GM12878 (cell line): ENCODE measurements around the gene STARD5. TPM values are rescaled to one million over a fixed set of nuclear protein-coding genes. Genes with fewer than 3 reads are reported as not detected.
A peak's percentile ranks its signal among the peaks of the same experiment; 100 is the strongest.

Experiments
- ATAC-seq: fragments of 200-7000 bp; cut with Tn5 transposase; 3 replicates; pipeline ENCODE4 v1.9.1; 2020; ENCODE audit warnings: mild to moderate bottlenecking, moderate library complexity
- BruUV-seq: library from RNA; stranded (reverse); fragments of 400-500 nt; replicated peaks from 2 replicates; lab custom pipeline; 2021; lab: Mats Ljungman, UMichigan
- CTCF ChIA-PET: fragments of 300-600 bp; sonication (Branson Sonifier 250); formaldehyde crosslinking; extraction: SDS; loops from one replicate; lab custom pipeline; 2021; ENCODE audit warnings: inconsistent platforms; lab: Yijun Ruan, JAX
- POLR2A ChIA-PET: fragments of 350-600 bp; formaldehyde crosslinking; extraction: SDS; loops from one replicate; lab custom pipeline; 2021; ENCODE audit warnings: inconsistent platforms; lab: Charles Lee
- RAD21 ChIA-PET: fragments of 300-600 bp; sonication (Branson Sonifier 250); formaldehyde crosslinking; loops from one replicate; lab custom pipeline; 2023; ENCODE audit warnings: antibody characterized with exemption; ENCODE audit not compliant: unreplicated experiment; lab: Charles Lee
- SMC1A ChIA-PET: fragments of 300-600 bp; sonication (Branson Sonifier 250); formaldehyde crosslinking; loops from one replicate; lab custom pipeline; 2023; ENCODE audit not compliant: unreplicated experiment, uncharacterized antibody; lab: Charles Lee
- DNase-seq: peaks from one replicate; pipeline ENCODE4 v3.0.0-alpha.2; 2011; ENCODE audit warnings: low read depth, low spot score
- FAIRE-seq: peaks from 3 replicates; lab custom pipeline; 2011; peaks lifted over from hg19 to GRCh38; lab: Jason Lieb, UNC
- H2AFZ ChIP-seq: 2 replicates; pipeline ENCODE4 v1.6.0; 2011; ENCODE audit warnings: low read depth, low read length, control low read depth; ENCODE audit not compliant: control insufficient read depth
- H3K27ac ChIP-seq: 2 replicates; pipeline ENCODE4 v1.5.1; 2011; ENCODE audit warnings: control low read depth; ENCODE audit not compliant: control insufficient read depth, insufficient read depth
- H3K27me3 ChIP-seq, 2 experiments: replicated peaks in 1 of 2; 2 replicates each; pipeline versions ENCODE4 v1.6.0 to v1.6.1; 2011; ENCODE audit warnings: low read length in 1 of 2; ENCODE audit not compliant: control insufficient read depth in 2 of 2, insufficient read depth in 2 of 2
- H3K36me3 ChIP-seq, 2 experiments: 2 replicates each; pipeline ENCODE4 v1.5.1; 2011; ENCODE audit warnings: low read length in 1 of 2; ENCODE audit not compliant: control insufficient read depth in 2 of 2, insufficient read depth in 2 of 2
- H3K4me1 ChIP-seq: 2 replicates; pipeline ENCODE4 v1.6.1; 2011; ENCODE audit warnings: mild to moderate bottlenecking, low read length, moderate library complexity, mixed read lengths; ENCODE audit not compliant: control insufficient read depth, insufficient read depth
- H3K4me2 ChIP-seq: 2 replicates; pipeline ENCODE4 v1.6.0; 2011; ENCODE audit warnings: control low read depth; ENCODE audit not compliant: control insufficient read depth, insufficient read depth
- H3K4me3 ChIP-seq: fragments of 200-600 bp; sonication (generic); 2 replicates; pipeline ENCODE4 v1.5.1; 2016
- H3K79me2 ChIP-seq: 2 replicates; pipeline ENCODE4 v1.6.0; 2011; ENCODE audit warnings: low read length; ENCODE audit not compliant: control insufficient read depth, insufficient read depth
- H3K9ac ChIP-seq: 2 replicates; pipeline ENCODE4 v1.8.0; 2011; ENCODE audit warnings: low read length, control low read depth, mixed read lengths; ENCODE audit not compliant: control insufficient read depth, insufficient read depth
- H3K9me3 ChIP-seq: replicated peaks from 3 replicates; pipeline ENCODE4 v1.5.1; 2011; ENCODE audit warnings: mild to moderate bottlenecking, low read length; ENCODE audit not compliant: control insufficient read depth, insufficient read depth
- H4K20me1 ChIP-seq: 2 replicates; pipeline ENCODE4 v1.6.0; 2011; ENCODE audit not compliant: control insufficient read depth, insufficient read depth
- IRF4 ChIP-seq: IDR thresholded peaks from 2 replicates; pipeline ENCODE4 v1.6.1; 2011; ENCODE audit warnings: low read depth, low read length
- KLF5 ChIP-seq: fragments of 450-650 bp; IDR thresholded peaks from 2 replicates; pipeline ENCODE4 v1.6.1; 2014; ENCODE audit warnings: mild to moderate bottlenecking; ENCODE audit not compliant: partially characterized antibody
- MYC ChIP-seq: IDR thresholded peaks from 2 replicates; pipeline ENCODE4 v1.6.1; 2011; ENCODE audit warnings: mild to moderate bottlenecking, low read length, moderate library complexity, inconsistent platforms; ENCODE audit not compliant: insufficient read depth, insufficient replicate concordance, insufficient read length, severe bottlenecking
- POLR2AphosphoS2 ChIP-seq: IDR thresholded peaks from 2 replicates; pipeline ENCODE4 v1.6.1; 2011; ENCODE audit warnings: low read depth, mild to moderate bottlenecking, low read length, improper control_type of control experiment, moderate library complexity
- POU2F2 ChIP-seq: IDR thresholded peaks from 3 replicates; pipeline ENCODE4 v1.6.1; 2011; ENCODE audit warnings: low read depth, mild to moderate bottlenecking, low read length, borderline replicate concordance
- TAF1 ChIP-seq: IDR thresholded peaks from 2 replicates; pipeline ENCODE4 v1.6.1; 2011; ENCODE audit warnings: mild to moderate bottlenecking, low read depth, low read length, borderline replicate concordance
- TCF12 ChIP-seq: IDR thresholded peaks from 2 replicates; pipeline ENCODE4 v1.6.1; 2011; ENCODE audit warnings: low read depth, mild to moderate bottlenecking, low read length
- ZNF207 ChIP-seq: fragments of 450-650 bp; IDR thresholded peaks from 2 replicates; pipeline ENCODE4 v1.6.1; 2014; ENCODE audit warnings: antibody characterized with exemption, mild to moderate bottlenecking, borderline replicate concordance
- WGBS: methylation state at CpG from one replicate; pipeline ENCODE4 v1.1.6; 2016; ENCODE audit warnings: low lambda C conversion rate; ENCODE audit not compliant: insufficient replicate concordance, insufficient coverage; ENCODE audit errors: missing lambda C conversion rate; 5-methylcytosine and 5-hydroxymethylcytosine counted together
- in situ Hi-C: fragments of 300-500 bp; cut with MboI; formaldehyde crosslinking; loops from 9 replicates; pipeline ENCODE4 v1.14.3; 2018; ENCODE audit warnings: mixed read lengths
- intact Hi-C: fragments of 100-400 bp; cut with micrococcal nuclease; formaldehyde crosslinking; loops from one replicate; pipeline ENCODE4 v1.14.2; 2022; ENCODE audit not compliant: unreplicated experiment
- polyA plus RNA-seq, 11 experiments: library from polyadenylated mRNA; depleted of rRNA in 4 of 11; unstranded in 6 of 11; stranded (reverse) in 5 of 11; fragments of >200 nt; fragmentation: Nextera tagmentation in 4 of 11; fragmentation: Illumina TruSeq in 1 of 11; extraction: Ambion mirVana in 4 of 11; extraction: Trizol in 1 of 11; gene quantifications; 1 replicate in 1 of 11; 2 replicates in 10 of 11; pipeline versions ENCODE4 v1.2.1 to v1.2.3, GENCODE V29; 2011 to 2016; ENCODE audit warnings: inconsistent platforms in 2 of 11, missing spikeins in 2 of 11, low read depth in 1 of 11
- total RNA-seq, 4 experiments: library from RNA; depleted of rRNA in 3 of 4; stranded (reverse); fragments of >200 nt in 3 of 4; fragmentation: Illumina TruSeq in 1 of 4; extraction: Trizol in 1 of 4; gene quantifications; 2 replicates each; pipeline versions ENCODE4 v1.2.1 to v1.2.3, GENCODE V29; 2013 to 2021
- TF ChIP-seq, protein P1 (sequence below): IDR thresholded peaks from 2 replicates; pipeline ENCODE4 v1.6.1; 2011; ENCODE audit warnings: low read depth, low read length, improper control_type of control experiment, borderline replicate concordance
- TF ChIP-seq, protein P2 (sequence below): IDR thresholded peaks from 2 replicates; pipeline ENCODE4 v1.6.1; 2011; ENCODE audit warnings: borderline replicate concordance, low read depth, mild to moderate bottlenecking, moderate library complexity, mixed read lengths, low read length; ENCODE audit not compliant: insufficient read depth; ENCODE audit errors: extremely low read length
- TF ChIP-seq, protein P3 (sequence below): fragments of 450-650 bp; IDR thresholded peaks from 2 replicates; pipeline ENCODE4 v1.6.1; 2016; ENCODE audit warnings: mild to moderate bottlenecking
- TF ChIP-seq, protein P4 (sequence below): fragments of 450-650 bp; IDR thresholded peaks from 2 replicates; pipeline ENCODE4 v1.6.1; 2017; ENCODE audit warnings: mild to moderate bottlenecking, moderate library complexity

The STARD5 gene
- total and polyA plus RNA-seq, 10 of the 15 experiments (the other 5 are each of a cell fraction or from before 2014, with no cell fraction given) = 2.3 to 9.4 (median 4.7) TPM

DNA sequence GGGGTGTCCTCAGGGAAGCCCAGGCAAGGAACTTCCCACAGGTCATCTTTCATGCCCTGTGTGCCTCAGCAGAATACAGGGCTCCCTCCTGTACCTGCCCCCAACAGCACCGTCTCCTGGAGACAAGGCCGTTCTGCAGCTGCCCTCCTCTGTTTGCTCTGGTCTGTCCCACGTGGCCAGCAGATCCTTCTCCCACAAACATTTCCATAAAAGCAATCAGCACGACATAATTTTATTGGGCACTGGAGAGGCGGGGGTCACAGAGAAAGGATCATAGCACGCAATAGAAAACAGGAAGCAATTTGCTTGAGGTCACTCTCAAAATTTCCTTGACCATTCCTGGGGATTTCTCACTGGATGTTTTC, 29.4 kb downstream of the STARD5 start:
- 19% methylated on average over 6 of the region's 6 CpGs for WGBS
- H3K27ac ChIP-seq = peak overlapping the region; percentile 99
- H3K36me3 ChIP-seq = no peaks in the 10 kb centered on the region
- ATAC-seq = peak; percentile 34
- peaks cover 59% of the 10 kb centered on the region for H3K79me2 ChIP-seq
- H3K9me3 ChIP-seq = no peaks in the 10 kb centered on the region
- intact Hi-C loops = loop anchor here (1.0 to 10.0 kb wide), 3 partner anchors 19 to 750 kb away; partner anchors contain the start of gene MEX3B
- ChIA-PET SMC1A (interaction anchor here (0.7 to 9.6 kb wide), 8 partner anchors 8 to 30 kb away, joined by 3 to 109 read pairs (median 18); no protein-coding TSS in a partner anchor), CTCF (interaction anchor here (0.6 to 6.6 kb wide), 12 partner anchors 8 to 665 kb away, joined by 3 to 66 read pairs (median 6); partner anchors contain the start of gene STARD5), POLR2A (interaction anchor here (1.7 to 5.3 kb wide), 5 partner anchors 8 to 29 kb away, joined by 3 to 103 read pairs (median 20); partner anchors contain the start of gene STARD5), RAD21 (interaction anchor here (1.2 to 8.4 kb wide), 7 partner anchors 9 to 29 kb away, joined by 3 to 83 read pairs (median 12); partner anchors contain the start of gene STARD5)
- no peaks in the 10 kb centered on the region for H4K20me1 ChIP-seq
- no TSS peak for BruUV-seq
- peak overlapping the region; percentile 92 for H3K9ac ChIP-seq
- DNase-seq = no peak
- in situ Hi-C loops = loop anchor here (10.0 to 25.0 kb wide), 5 partner anchors 300 to 1918 kb away; partner anchors contain the start of genes HDGFL3 and RPS17
- H3K4me1 ChIP-seq = peaks cover 64% of the 10 kb centered on the region
- H3K4me3 ChIP-seq = peak overlapping the region; percentile 60; the same call in 1 of the 2 replicates
- H3K4me2 ChIP-seq = peak overlapping the region; percentile 100
- FAIRE-seq = no peak
- no peaks in the 10 kb centered on the region for H3K27me3 ChIP-seq
- H2AFZ ChIP-seq = no peak overlapping the region; the same call in 1 of the 2 replicates
- TF ChIP-seq, protein P1, sequence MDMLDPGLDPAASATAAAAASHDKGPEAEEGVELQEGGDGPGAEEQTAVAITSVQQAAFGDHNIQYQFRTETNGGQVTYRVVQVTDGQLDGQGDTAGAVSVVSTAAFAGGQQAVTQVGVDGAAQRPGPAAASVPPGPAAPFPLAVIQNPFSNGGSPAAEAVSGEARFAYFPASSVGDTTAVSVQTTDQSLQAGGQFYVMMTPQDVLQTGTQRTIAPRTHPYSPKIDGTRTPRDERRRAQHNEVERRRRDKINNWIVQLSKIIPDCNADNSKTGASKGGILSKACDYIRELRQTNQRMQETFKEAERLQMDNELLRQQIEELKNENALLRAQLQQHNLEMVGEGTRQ = peak; percentile 36; the same call in 1 of the 2 replicates
- TF ChIP-seq, protein P2, sequence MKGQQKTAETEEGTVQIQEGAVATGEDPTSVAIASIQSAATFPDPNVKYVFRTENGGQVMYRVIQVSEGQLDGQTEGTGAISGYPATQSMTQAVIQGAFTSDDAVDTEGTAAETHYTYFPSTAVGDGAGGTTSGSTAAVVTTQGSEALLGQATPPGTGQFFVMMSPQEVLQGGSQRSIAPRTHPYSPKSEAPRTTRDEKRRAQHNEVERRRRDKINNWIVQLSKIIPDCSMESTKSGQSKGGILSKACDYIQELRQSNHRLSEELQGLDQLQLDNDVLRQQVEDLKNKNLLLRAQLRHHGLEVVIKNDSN = peak; percentile 50
- no peak for TF ChIP-seq TAF1
- peak; percentile 24 for TF ChIP-seq MYC
- 0 out of 3 replicates have a peak, but pooled peaks have one; percentile 55 for TF ChIP-seq POU2F2
- 0 out of 2 replicates have a peak, but pooled peaks have one; percentile 20 for TF ChIP-seq TCF12
- TF ChIP-seq, protein P3, sequence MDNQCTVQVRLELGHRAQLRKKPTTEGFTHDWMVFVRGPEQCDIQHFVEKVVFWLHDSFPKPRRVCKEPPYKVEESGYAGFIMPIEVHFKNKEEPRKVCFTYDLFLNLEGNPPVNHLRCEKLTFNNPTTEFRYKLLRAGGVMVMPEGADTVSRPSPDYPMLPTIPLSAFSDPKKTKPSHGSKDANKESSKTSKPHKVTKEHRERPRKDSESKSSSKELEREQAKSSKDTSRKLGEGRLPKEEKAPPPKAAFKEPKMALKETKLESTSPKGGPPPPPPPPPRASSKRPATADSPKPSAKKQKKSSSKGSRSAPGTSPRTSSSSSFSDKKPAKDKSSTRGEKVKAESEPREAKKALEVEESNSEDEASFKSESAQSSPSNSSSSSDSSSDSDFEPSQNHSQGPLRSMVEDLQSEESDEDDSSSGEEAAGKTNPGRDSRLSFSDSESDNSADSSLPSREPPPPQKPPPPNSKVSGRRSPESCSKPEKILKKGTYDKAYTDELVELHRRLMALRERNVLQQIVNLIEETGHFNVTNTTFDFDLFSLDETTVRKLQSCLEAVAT = peak; percentile 42; the same call in 1 of the 2 replicates
- no peak for TF ChIP-seq ZNF207
- no peak for TF ChIP-seq IRF4
- no peak for TF ChIP-seq KLF5
- TF ChIP-seq POLR2AphosphoS2 = no peak
- TF ChIP-seq, protein P4, sequence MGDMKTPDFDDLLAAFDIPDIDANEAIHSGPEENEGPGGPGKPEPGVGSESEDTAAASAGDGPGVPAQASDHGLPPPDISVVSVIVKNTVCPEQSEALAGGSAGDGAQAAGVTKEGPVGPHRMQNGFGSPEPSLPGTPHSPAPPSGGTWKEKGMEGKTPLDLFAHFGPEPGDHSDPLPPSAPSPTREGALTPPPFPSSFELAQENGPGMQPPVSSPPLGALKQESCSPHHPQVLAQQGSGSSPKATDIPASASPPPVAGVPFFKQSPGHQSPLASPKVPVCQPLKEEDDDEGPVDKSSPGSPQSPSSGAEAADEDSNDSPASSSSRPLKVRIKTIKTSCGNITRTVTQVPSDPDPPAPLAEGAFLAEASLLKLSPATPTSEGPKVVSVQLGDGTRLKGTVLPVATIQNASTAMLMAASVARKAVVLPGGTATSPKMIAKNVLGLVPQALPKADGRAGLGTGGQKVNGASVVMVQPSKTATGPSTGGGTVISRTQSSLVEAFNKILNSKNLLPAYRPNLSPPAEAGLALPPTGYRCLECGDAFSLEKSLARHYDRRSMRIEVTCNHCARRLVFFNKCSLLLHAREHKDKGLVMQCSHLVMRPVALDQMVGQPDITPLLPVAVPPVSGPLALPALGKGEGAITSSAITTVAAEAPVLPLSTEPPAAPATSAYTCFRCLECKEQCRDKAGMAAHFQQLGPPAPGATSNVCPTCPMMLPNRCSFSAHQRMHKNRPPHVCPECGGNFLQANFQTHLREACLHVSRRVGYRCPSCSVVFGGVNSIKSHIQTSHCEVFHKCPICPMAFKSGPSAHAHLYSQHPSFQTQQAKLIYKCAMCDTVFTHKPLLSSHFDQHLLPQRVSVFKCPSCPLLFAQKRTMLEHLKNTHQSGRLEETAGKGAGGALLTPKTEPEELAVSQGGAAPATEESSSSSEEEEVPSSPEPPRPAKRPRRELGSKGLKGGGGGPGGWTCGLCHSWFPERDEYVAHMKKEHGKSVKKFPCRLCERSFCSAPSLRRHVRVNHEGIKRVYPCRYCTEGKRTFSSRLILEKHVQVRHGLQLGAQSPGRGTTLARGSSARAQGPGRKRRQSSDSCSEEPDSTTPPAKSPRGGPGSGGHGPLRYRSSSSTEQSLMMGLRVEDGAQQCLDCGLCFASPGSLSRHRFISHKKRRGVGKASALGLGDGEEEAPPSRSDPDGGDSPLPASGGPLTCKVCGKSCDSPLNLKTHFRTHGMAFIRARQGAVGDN = peak; percentile 68
